Activated CD8-positive, alpha-beta memory T cell treated with anti-CD3 and anti-CD28 coated beads, Interleukin-2, amount 50 U/mL, for 24 hours (primary cell): Measurements from ENCODE around the gene SOCS6.
"Not testable (repeated sequence)": the region's sequence is repeated elsewhere in the genome, so short reads cannot be mapped to it uniquely, and the experiment has no call there.

Source experiments
- DNase-seq: peaks from one replicate; pipeline ENCODE4 v3.0.0-alpha.2; 2020; ENCODE audit errors: extremely low read depth

Gene SOCS6

DNA sequence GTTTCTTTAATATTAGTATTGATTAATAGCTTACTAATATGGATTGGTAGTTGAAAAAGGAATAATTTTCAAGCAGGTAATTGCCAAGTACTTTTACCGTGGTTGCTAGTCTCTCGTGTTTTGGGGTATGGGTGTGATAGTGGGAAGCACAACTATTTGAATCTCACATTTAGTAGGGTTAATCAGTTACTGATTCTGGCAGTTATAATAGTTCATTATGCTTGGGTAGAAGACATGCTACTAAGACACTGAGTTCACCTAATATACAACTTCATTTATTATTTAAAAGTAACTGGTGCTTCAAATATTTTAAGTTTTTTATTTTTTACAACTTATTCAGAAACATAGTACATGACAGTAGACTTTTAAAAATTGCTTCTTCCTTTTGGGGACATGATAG, 33.5 kb downstream of the SOCS6 start:
- DNase-seq = no peak

DNA sequence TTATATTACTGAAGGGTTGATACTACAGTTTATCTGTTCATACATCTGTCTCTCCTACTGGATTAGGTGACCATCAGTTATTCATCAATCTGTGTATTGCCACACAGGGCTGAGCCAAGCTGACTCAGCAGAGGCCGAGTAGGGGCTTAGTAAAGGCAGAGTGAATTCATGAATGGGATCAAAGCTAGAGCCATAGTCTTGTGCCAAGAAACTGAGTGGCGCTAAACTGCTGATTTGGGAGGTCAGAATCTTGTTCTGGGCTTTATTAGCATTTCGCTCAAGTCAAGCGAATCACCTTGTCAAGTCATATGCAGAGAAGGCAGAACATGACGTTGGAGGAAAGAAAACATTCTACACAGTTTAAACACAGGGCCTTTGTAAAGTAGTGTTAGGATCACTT, 34.1 kb downstream of the SOCS6 start:
- no peak for DNase-seq

DNA sequence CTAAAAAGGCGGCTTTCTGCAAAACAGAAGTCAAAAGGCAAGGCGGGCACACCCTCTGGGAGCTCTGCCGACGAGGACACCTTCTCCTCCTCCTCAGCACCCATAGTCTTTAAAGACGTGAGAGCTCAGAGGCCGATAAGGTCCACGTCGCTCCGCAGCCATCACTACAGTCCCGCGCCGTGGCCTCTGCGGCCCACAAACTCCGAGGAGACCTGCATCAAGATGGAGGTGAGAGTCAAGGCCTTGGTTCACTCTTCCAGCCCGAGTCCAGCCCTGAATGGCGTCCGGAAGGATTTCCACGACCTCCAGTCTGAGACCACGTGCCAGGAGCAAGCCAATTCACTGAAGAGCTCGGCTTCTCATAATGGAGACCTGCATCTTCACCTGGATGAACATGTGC, 36.1 kb downstream of the SOCS6 start:
- DNase-seq = no peak

DNA sequence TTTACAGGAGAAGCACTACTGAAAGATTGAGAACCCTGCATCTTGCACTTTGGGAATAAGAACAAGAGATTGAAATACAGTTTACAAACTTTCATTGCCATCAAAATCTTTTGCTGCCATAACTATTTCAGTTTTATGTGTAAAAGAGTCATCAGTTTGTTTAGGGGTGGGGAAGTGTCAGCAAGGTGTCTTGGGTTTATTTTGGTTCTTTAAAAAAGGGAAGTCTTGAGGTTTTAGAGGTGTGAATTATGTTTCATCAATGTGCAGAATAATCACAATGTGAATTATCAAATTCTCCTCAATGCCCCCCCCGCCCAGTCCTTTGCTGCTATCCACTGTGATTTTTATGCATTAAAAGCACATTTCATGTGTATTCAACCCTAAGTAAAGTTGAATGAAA, 37.4 kb downstream of the SOCS6 start:
- no peak for DNase-seq

DNA sequence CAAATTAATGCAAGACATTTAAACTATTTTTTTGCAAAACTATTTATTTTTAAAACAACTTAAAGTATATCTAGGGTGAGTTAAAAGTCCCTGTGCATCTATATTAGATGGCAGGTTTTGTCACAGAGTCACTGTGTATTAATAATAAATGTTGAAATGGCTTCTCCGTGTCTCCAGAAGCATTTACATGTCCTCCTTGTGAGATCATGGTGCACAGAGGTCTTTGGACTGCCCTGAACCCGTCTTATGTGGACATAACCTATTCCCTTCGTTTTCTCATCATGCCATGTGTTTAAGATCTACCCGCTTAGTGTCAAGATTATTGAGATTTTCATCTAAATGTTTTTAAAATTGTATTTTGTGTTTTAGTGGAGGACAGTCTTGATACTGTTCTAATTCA, 39.3 kb downstream of the SOCS6 start:
- no peak for DNase-seq

DNA sequence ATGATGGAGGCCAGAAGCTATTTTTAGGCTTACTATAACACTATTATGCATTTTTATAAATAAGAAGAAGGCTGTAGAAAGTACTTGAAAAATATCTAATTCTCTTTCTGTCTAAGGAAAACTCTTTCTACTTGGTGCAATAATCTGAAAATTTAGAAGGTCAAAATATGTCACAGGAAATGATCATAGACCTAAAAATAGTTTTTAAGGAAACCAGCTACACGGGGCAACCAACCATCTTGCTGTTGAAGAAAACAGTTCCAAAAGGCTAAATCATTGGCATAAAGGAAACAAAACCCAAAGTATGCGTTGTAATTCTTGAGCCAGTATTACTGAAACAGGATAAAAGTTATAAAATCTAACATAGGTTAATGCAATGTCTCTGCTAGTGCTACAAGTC, 40.2 kb downstream of the SOCS6 start:
- no peak for DNase-seq

DNA sequence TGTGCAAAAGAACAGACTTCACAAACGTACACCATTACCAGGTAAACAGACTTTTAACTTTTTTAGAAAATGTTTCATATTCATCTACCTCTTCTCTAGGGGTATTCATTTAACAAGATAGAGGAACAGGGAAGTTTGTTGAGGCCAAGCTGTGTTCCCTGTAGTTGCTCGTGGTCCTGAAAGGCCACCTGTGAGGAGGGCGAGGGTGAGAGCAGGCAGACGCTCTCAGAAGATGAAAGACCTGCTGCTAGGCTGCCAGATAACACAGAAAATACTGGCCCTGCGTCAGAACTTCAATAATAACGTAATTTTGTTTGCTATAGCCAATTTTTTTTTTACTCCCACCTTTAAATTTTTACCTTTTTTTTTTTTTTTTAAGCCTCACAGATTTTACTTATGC, 42.0 kb downstream of the SOCS6 start:
- DNase-seq = no peak

DNA sequence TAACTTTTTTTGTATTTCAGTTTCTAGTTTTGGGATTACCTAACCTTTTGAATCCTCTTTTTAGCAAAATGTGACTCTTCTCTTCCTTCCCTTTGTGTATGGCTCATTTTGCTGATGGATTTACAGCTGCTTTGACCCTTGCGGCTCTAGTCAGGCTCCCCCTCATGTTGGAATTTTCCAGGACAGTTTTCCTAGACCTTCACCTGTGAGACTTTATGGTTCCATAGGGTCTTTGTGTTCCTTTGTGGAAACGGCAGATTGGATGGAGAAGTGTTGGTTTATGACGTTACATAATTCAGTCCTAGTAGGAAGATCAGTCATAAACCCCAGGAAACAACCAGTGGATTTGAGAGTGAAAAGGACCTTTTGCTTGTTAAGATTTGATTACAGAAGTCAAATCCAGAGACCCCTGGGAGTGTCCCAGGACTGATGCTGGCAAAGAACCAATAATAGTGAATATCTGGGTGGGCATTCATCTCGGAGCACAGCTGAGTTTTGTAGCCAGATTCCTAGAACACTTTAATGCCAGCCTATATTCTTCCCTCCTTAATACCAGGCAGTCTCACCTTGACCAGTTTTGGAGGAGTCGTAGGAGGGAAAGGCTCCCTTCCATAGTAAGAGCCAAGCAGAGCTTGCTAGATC, 42.7 kb downstream of the SOCS6 start:
- DNase-seq = no peak

DNA sequence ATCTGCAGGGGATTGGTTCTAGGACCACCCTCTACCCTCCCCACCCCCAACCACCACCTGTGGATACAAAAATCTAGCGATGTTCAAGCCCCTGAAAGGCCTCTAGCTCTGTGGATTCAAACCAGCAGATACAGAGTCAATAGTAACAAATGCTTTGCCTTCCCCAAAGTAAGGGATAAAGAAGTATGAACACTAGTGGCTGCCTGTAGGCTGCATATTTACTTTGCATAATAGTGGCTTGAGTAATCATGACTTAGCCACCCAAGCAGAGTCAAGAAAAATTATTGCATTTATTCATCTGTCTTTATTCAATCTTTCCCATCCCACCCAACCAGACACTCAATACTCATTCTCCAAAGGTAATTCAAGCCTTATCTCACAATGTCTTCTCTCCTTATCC, 43.8 kb downstream of the SOCS6 start:
- no peak for DNase-seq

DNA sequence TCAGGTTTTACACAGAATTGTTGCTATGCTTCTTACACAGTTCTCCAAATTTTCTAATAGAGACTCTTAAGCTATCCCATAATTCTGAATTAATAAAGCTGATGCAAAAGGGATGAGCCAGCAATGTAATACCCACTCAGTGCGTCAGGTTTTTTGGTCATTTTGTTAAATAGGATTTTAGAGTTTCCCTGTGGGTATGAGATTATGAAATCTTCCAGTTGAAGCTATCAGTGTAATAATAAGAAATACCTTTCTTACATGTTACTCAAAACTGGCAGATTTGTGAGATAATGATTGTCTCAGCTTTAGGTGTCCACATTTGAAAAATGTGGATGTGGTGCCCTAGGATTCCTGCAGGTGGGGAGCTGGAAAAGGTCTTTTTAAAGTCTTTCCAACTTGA, 44.5 kb downstream of the SOCS6 start:
- DNase-seq = no peak

DNA sequence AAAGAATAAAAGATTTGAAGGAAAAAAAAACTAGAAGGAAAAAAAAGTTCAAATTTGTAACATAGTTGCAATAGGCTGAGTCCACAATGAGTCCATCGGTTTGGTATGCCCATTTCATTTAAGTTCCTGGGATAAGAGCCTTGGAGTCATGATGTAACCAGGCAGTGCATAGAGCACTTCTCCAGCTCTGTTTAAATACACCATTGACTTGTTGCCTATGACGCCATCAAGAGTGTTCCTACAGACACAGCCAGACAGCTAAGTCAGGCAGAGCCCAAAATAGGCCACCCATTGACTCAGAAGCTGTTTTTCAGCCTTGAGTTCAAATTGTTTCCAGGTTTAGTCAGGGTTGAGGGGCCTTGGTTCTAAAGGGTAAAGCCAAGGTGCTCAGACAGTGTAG, 44.9 kb downstream of the SOCS6 start:
- DNase-seq = no peak

DNA sequence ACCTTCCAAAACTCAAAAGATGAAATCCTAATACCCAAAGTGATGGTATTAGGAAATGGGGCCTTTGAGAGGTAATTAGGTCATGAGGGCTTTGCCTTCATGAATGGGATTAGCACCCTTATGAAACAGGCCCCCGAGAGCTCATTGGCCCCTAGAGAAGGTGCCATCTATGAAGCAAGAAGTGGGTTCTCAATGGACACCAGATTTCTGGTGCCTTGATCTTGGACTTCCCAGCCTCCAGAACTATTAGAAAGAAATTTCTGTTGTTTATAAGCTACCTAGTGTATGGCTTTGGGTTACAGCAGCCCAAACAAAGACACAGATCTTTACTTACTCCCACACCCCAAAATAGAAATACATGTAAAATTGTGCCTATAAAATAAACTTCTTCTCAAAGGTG, 45.4 kb downstream of the SOCS6 start:
- DNase-seq = no peak

DNA sequence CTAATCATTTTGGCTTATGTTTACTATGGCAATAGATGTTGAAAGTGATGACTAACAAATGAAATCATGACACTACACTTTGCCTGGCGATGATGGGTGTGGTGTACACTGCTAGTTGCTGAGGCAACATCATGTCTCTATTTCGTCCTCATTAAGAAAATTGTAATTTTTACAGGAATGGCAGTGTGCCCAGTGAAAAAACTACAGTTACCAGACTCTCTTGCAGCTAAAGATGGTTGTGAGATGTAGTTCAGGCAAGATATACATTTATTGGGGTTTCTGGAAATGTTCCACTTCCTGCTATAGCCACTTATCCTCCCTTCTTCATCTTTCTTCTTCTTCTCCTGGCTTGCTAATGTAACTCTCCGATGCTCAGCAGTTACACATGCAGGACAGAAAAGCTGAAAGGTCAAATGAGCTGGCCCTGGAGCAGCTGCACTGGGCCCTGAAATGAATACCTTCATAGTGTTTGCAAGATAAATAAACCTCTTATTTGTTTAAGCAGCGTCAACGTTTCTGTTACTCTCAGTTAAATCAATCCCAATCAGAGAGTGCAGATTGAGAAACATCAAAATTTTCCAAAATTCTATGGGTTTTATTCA, 46.0 kb downstream of the SOCS6 start:
- DNase-seq = no peak

DNA sequence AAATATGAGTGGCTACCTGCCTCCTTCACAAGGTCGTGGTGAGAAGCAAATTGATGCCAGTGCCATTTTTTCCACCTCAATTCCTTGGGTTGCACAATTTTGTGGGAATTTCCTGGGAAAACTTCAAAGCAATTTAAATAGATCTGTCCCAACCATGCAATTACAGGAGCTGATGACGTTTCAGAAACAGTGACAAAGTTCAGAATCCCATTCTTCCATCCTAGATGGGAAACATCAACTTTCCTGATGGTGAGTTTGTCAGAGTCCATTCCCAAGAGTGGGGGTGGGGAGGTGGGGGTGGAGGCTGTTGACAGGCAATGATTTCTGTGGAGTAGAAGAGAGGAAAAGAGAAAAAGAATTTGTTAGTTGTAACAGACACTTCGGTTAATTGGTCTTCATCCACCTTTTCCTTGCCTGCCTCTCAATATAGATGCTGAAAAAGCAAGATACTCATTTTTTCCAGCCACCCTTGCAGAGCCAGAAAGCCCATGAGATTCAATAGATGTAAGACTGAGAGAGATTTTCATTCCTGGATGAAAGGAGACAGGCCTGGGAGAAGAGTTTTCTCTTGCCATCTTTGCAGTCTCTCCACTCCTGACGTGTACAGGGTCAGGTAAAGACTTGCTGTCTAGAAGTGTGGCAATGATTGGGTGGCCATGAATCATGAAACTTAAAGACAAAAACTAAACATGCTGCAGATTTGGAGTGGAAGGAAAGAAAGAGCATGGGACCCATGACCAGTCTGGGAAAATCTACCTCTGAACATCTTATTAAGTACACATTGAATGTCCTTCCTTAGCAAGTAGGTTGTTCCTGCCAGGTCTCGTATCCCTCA, 47.3 kb downstream of the SOCS6 start:
- no peak for DNase-seq

DNA sequence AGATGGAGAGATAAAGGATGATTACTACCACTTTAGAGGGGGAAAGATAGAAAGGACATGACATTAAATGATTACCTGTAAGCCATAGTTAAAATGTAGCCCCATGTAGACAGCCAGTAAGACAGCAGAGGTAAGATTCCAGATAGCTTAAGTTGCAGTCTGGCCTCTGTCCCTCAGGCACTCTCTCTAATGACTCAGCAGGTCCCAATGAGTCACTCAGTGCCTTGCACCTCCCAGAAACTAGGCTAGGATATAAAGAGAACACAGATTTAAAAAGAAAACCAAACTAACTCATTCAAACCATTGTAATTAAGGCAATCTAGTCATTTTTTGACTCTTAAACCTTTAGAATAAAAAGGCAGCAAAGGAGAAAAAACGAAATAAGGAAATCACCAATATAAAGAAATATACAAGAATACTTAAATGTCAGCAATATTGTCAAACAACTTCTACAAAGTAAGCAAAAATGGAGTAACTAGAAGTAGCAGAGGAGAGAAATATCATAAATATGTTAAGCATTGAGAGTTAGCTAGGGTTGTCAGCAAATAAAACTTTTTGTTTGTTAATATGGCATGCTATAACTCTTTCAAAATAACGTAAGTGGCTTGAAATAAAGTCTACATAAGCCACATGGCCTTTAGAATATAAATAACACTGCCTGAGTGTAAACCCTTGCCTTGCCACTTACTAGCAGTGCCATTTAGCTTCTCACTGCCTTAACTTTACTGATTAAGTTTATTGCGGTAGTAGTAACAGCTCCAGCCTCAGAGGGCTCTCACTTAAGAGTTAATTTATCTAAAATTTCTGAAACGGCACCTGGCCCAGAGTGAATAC, 48.5 kb downstream of the SOCS6 start:
- no peak for DNase-seq

DNA sequence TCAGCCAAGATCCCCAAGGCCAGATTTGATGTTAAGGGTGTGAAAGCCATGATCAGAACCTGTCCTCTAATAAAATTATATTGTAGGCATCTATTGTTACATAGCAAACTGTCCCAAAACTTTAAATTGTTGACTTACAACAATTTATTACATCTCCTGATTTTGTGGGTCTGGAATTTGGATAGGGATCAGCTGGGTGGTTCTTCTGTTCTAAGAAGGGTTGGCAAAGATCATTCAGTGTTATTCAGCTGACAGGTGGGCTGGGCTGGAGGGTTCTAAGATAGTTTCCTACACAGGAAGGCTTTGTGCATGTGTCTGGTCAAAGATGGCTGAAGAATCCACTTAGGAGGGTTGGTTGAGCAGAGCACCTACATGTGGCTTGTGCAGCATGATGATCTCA, 50.0 kb downstream of the SOCS6 start:
- no peak for DNase-seq

DNA sequence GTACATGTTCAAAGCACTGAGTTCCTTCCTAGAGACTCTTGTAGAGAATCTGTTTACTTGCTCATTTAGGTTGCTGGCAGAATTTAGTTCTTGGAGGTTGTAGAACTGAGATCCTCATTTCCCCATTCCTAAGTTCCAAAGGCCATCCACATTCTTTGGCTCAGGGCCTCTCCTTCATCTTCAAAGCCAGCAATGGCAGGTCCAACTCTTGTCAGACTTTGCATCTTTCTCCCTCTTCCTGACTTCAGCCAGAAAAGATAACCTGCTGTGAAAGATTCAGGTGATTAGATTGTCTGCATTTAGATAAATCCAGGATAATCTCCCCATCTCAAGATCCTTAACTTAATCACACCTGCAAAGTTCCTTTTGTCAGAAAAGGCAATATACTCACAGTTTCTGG, 51.1 kb downstream of the SOCS6 start:
- DNase-seq = no peak

DNA sequence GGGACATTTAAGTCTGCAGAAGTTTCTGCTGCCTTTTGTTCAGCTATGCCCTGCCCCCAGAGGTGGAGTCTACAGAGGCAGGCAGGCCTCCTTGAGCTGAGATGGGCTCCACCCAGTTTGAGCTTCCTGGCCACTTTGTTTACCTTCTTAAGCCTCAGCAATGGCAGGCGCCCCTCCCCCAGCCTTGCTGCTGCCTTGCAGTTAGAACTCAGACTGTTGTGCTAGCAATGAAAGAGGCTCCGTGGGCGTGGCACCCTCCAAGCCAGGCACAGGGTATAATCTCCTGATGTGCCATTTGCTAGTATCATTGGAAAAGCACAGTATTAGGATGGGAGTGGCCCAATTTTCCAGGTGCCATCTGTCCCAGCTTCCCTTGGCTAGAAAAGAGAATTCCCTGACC, 59.6 kb downstream of the SOCS6 start:
- not testable (repeated sequence) for DNase-seq

DNA sequence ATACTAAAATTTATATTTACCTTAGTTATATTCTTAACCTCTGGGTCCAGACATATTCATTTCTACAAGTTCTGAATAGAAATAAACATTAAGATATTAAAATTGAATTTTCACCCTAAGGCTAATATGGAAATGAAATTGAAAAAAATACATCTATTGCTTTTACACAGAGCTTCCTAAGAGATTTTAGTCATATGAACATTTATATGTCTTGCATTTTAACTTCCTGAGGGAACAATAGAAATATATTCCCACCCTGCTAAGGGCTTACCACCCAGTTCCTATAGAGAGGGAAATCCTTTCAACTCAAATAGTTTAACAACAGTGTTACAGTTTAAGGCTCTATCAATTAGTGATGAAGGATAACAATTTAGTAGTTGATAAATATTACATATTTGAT, 60.5 kb downstream of the SOCS6 start:
- no peak for DNase-seq

DNA sequence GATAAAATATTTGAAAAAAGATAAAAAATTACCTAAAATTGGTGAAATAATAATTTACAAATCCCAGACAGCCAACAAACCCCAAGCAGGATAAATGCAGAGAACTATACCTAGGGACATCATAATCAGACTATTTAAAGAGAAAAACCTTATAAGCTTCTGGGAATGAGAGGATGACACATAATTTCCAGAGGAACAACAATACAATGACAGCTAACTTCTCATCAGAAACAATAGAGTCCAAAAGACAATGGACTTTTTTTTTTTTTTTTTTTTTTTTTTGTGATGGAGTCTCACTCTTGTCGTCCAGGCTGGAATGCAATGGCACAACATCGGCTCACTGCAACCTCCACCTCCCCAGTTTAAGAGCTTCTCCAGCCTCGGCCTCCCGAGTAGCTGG, 65.2 kb downstream of the SOCS6 start:
- DNase-seq = no peak

DNA sequence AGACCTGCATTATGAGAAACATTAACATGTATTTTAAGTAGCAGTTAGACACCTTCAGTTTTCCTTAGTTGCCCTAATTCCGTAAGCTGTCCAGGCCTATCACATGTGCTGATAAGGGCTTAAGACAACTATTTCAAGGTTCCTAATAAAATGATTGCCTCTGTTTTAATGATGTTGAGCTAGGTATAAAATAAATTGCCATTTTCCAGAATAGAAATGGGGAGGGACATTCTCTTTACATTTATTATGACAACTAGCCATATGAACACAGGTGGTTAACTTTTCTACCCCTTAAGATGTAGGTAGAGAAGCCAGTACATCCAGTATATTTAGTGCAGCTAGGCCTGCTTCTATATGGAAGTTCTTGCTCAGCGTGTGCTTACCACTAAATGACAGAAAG, 65.9 kb downstream of the SOCS6 start:
- no peak for DNase-seq

DNA sequence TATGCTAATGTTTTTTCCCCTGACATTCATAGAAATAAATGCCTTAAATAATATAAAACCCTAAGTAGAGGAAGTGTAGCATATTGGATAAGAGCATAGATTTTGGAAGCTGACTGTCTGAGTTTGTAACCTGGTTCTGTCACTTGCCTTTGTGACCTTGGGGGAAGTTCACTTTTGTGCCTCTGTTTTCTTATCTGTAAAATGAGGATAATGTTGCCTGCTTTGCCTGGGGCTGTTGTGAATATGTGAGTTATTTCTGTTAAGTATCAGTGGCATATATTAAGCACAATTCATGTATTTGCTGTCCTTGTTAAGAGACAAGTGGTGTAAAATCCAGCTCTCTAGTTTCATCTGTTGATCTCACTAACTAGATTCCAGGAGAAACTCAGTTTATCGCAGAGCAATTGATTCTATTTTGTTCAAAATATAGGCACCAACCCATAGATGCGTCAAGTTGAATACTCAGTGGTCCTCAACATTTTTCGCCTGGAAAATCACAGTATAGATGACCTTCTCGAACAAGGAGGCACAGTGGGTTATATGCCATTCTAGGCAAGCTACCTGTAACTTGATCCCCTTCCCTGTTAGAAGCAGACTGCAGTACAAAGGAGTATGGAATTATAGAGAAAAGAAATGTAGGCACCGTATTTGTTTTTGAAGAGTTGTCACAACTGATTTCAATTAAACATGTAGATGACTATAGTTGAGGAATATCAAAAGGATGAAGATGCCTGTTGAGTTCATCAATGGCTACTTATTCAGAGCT, 67.0 kb downstream of the SOCS6 start:
- DNase-seq = no peak
